ENCODE measurements around the gene NXF3. TPM values are rescaled to one million over a fixed set of nuclear protein-coding genes. Genes with fewer than 3 reads are reported as not detected.
"Not testable (repeated sequence)": the region's sequence is repeated elsewhere in the genome, so short reads cannot be mapped to it uniquely, and the experiment has no call there.

Gene NXF3, protein sequence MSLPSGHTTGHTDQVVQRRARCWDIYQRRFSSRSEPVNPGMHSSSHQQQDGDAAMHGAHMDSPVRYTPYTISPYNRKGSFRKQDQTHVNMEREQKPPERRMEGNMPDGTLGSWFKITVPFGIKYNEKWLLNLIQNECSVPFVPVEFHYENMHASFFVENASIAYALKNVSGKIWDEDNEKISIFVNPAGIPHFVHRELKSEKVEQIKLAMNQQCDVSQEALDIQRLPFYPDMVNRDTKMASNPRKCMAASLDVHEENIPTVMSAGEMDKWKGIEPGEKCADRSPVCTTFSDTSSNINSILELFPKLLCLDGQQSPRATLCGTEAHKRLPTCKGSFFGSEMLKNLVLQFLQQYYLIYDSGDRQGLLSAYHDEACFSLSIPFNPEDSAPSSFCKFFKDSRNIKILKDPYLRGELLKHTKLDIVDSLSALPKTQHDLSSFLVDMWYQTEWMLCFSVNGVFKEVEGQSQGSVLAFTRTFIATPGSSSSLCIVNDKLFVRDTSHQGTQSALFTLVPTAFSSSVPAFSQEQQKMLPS
- polyA plus RNA-seq (ENCODE audit: insufficient read length) = not detected

DNA sequence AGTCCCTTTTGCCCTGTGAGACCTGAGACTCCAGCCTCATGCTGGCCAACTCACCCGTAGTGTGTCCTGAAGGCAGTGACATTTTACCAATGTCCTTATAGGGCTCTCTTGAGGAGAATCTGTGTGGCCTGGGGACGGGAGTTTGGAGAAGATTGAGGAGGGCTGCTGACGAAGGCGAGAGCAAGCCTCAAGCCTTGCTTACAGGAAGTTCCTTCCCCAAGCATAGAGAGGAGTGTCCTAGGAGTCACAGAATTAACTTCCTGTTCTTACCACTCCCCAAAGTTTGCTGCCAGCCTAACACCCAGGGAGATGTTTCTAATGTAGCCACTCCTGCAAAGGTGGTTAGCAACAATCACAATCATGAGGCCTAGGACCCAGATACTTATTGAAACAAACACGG is at the start of gene NXF3:
Gene NXF3 (minus strand): TSS at position 202 of the 400 bp plus-strand sequence. CDS start 120 bp downstream, at position 82.
- DNase-seq (ENCODE audit: low read depth) = no peak

DNA sequence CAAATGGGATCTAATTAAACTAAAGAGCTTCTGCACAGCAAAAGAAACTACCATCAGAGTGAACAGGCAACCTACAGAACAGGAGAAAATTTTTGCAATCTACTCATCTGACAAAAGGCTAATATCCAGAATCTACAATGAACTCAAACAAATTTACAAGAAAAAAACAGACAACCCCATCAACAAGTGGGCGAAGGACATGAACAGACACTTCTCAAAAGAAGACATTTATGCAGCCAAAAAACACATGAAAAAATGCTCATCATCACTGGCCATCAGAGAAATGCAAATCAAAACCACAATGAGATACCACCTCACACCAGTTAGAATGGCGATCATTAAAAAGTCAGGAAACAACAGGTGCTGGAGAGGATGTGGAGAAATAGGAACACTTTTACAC is 43.6 kb upstream of the NXF3 start:
- DNase-seq (ENCODE audit: low read depth) = not testable (repeated sequence)

DNA sequence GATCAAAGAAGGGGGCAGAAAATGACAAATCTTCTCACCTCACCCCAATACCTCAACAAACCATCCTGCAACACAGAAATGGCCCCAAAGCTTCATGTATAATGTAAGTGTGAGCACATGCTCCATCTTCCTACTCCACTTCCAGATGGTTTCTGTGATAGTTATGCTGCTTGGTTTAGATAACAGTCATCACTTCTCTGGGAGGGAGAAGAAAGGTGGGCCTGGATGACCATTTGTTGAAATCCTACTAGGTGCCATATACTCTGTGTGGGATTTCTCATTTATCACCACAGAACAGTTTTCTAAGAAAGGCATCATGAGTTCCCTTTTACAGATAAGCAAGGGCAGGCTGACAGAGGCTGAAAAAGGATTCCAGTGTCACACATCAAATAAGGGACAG is 31.3 kb upstream of the NXF3 start:
- DNase-seq (ENCODE audit: low read depth) = no peak

DNA sequence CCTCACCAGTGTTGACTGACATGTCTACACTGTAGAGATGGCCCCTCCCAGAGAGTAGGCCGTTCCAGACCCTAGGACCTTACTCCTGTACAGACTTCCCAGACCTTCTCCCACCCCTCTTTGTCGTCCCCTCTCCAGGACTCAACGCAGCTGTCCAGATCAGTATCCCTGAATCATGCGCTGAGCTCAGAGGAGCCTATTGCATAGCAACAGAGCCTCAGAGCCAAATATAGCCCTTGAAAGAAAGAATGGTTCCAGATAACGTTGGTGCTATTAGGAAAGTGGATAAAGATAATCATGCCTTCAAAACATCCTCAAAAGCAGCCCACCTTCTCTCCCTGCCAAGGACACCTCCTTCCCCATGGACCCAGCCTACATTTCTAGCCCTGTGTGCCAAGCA is 27.8 kb upstream of the NXF3 start:
- DNase-seq (ENCODE audit: low read depth) = no peak

DNA sequence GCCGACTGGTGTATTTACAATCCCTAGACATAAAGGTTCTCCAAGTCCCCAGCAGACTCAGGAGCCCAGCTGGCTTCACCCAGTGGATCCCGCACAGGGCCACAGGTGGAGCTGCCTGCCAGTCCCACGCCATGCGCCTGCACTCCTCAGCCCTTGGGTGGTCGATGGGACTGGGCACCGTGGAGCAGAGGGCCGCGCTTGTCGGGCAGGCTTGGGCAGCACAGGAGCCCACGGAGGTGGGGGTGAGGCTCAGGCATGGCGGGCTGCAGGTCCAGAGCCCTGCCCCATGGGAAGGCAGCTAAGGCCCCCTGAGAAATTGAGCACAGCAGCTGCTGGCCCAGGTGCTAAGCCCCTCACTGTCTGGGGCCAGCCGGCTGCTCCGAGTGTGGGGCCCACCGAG is 24.0 kb upstream of the NXF3 start:
- DNase-seq (ENCODE audit: low read depth) = not testable (repeated sequence)

DNA sequence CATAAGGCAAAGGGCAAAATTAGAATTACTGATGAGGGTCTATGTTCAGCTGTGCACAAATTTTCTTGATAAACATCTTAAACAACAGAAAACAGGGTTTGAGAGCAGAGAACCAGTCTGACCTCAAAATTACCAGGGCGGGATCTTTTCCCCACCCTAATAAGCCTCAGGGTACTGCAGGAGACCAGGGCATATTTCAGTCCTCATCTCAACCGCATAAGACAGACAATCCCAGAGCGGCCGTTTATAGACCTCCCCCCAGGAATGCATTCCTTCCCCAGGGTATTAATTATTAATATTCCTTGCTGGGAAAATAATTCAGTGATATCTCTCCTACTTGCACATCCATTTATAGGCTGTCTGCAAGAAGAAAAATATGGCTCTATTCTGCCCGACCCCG is 16.6 kb upstream of the NXF3 start:
- not testable (repeated sequence) for DNase-seq (ENCODE audit: low read depth)

DNA sequence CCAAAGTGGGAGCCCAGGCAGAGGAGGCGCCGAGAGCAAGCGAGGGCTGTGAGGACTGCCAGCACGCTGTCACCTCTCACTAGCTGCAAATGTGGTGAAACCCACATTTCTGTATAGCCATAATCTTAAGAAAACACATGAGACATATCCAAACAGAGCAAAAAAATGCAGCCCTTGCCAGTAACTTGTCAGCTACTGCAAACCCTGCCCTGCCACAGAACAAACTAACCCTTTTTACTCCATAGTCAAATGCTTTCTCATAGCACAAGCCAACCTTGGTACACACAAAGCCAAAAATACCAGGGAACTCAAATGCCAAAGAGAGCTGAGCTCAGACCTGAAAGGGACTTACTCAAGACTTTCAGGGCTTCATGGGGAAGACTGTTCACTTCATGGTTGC is 14.9 kb upstream of the NXF3 start:
- DNase-seq (ENCODE audit: low read depth) = no peak

DNA sequence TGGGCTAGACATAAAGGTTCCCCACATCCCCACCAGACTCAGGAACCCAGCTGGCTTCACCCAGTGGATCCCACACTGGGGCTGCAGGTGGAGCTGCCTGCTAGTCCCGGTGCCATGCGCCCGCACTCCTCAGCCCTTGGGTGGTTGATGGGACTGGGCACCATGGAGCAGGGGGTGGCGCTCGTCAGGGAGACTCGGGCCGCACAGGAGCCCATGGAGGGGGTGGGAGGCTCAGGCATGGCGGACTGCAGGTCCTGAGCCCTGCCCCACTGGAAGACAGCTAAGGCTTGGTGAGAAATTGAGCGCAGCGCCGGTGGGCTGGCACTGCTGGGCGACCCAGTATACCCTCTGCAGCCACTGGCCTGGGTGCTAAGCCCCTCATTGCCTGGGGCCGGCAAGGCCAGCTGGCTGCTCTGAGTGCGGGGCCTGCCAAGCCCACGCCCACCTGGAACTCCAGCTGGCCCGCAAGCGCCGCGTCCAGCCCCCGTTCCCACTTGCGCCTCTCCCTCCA is 14.3 kb upstream of the NXF3 start:
- not testable (repeated sequence) for DNase-seq (ENCODE audit: low read depth)

DNA sequence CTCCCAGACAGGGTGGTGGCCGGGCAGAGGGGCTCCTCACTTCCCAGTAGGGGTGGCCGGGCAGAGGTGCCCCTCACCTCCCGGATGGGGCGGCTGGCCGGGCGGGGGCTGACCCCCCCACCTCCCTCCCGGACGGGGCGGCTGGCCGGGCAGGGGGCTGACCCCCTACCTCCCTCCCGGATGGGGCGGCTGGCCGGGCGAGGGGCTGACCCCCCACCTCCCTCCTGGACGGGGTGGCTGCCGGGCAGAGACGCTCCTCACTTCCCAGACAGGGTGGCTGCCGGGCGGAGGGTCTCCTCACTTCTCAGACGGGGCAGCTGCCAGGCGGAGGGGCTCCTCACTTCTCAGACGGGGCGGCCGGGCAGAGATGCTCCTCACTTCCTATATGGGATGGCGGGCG is 11.4 kb upstream of the NXF3 start:
- DNase-seq (ENCODE audit: low read depth) = not testable (repeated sequence)

DNA sequence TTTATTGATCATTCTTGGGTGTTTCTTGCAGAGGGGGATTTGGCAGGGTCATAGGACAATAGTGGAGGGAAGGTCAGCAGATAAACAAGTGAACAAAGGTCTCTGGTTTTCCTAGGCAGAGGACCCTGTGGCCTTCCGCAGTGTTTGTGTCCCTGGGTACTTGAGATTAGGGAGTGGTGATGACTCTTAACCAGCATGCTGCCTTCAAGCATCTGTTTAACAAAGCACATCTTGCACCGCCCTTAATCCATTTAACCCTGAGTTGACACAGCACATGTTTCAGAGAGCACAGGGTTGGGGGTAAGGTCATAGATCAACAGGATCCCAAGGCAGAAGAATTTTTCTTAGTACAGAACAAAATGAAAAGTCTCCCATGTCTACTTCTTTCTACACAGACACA is 10.9 kb upstream of the NXF3 start:
- not testable (repeated sequence) for DNase-seq (ENCODE audit: low read depth)

DNA sequence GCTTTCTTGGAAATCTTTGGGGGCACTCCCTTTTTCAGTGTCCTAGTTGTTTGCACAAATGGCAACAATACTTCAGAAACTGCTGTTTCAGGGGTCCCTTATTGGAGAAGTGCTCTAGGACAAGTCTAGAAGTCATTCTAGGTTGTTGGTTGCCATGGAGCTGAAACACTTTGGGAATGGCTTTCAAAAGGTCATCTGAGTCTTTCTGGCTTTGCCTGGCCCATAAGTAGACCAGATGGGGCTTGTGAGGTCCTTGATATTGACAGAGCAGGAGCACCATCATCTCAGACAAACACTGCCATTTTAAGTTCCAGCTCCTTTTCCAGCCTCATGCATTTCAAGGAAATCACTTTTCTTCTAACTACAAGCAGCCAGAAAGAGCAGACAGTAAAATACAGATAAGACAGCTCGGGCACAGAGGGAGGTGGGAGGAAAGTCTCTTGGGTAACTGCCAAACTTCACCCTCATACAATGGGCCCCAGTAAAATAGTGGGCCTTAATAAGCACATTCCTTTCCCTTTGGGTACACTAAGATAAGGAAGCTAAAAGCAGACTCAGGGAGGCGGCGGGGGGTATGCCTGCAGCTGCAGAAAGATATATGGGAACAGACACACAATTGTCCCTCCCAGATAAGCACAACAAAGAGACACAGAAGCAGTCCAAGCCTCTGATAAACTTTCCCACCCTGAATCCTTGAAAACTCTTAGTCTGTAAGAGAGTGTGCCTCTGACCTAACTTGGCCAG is 8.5 kb upstream of the NXF3 start:
- no peak for DNase-seq (ENCODE audit: low read depth)

DNA sequence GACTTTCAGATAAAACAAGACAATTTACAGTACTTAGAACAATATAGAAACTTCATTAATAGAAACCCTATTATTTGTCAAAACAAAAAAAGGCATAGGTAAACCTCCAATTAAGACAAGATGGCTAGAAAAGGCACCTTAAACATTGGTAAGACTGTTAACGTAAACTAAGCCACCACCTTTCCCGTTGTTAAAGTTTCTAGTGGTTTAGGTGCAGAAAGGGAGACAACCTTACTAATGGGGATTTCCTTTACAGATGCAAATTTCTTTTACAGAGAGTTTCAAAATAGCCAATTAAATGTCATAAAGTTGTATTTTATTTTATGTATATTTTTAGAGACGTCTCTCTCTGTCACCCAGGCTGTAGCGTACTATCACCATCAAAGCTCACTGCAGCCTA is 7.5 kb upstream of the NXF3 start:
- DNase-seq (ENCODE audit: low read depth) = no peak

DNA sequence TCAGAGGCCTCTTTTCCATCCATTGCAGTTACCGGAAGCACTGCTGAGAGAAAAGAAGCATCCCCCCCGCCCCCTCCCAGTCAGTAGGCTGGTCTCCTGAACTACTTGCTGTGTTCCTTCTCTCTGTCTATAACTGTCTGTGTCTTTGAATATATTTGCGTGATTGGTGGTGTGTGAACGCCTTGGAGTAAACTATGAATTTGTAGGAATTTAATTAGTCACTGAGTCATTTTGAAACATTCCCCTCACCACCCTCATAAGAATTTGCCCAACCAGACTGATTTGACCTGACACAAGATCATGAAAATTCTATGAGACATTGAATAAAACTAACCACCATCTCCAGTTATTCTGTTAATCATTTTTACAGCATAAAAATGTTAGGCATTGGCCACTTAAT is 6.7 kb upstream of the NXF3 start:
- DNase-seq (ENCODE audit: low read depth) = no peak

DNA sequence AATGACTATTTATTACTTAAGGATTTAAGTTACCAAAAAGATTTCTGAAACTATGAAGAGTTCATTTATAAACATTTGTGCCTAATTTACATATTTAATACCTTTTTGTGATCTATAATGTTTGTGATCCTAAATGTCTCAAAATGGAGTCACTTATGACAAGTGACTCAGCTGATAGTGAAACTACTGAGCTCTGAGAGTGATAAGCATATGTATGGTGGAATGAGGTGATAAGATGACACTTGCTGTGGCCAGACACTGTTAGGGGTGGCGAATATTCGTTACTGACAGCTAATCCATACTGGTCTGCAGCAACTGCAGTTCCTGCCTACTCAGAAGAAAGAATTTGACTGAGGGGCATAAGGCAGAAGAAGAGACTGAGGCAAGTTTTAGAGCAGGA is 5.5 kb upstream of the NXF3 start:
- DNase-seq (ENCODE audit: low read depth) = no peak

DNA sequence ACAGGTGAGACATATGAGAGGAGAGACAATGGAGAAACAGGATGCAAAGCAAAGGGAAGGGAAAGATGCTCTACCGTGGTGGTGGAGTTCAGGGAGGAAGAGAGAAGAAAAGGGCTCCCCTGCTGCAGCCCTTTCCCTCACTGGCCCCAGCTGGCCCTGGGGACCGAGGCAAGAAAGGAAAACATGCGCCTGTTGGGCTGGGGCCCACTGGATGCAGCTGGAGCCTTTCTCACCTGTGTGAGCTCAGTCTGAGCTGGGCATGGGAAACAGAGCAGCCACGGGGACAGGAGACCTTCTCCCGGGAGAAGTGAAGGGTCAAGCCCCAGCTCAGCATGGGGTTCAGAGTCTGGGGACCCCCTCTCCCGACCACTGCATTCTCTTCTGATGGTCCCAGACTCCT is 11.9 kb downstream of the NXF3 start:
- DNase-seq (ENCODE audit: low read depth) = no peak

DNA sequence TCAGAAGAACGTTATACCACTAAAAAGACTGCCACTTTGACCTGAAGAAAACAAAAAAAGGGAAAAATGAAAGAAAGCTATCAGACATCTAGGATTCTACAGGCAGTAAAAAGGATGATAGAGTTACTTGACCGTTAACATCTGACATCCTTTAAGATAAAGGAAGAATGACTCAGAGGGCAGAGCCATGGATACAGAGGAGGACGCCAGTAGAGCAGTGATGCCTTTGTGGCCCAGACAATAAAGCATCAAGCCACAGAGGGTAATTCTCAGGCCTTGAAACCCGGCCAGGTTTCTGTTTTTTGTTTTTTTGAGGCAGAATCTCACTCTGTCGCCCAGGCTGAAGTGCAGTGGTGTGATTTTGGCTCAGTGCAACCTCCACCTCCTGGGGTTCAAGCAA is 19.5 kb downstream of the NXF3 start:
- DNase-seq (ENCODE audit: low read depth) = no peak

DNA sequence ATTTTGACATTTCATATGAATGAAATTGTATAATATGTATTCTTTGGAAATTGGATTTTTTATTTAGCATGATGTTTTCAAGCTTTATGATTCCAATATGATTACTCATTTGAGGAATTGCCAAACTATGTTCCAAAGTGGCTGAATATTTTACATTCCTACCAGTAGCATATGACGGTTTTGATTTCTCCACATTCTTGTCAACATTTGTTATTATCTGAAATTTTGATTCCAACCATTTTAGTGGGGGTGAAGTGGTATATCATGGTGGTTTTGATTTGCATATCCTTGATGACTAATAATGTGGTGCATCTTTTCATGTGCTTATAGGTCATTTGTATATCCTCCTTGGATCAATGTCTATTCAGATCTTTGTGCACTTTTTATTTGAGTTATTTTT is 26.3 kb downstream of the NXF3 start:
- no peak for DNase-seq (ENCODE audit: low read depth)

DNA sequence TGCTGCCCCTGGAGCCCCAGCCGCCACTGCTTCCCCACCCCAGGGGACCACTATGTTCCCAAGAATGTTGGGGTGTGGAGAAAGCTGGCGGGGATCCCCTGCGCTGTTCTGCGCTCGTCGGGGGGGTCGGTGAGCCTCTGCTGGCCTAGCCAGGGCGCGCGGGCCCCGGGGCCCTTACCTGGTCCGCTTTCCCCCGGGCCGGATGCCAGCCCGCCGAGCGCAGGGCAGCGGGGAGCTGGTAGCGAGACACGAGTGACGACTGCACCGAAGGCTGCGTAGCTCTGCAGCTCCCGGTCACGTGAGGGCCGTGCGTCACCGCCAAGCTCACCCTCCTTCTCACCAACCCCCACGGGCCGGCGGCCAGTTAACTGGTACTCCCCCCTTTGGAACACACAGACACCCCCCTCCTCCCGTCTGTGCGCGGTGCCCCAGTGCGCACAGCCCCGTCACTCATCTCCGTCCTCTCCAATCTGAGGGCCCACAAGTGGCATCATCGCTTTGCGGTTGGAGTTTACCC is 29.0 kb downstream of the NXF3 start, which contains the start of gene BEX1:
Gene BEX1 (minus strand): TSS at position 254 of the 517 bp plus-strand sequence. CDS start 897 bp downstream, outside the sequence.
- no peak for DNase-seq (ENCODE audit: low read depth)

DNA sequence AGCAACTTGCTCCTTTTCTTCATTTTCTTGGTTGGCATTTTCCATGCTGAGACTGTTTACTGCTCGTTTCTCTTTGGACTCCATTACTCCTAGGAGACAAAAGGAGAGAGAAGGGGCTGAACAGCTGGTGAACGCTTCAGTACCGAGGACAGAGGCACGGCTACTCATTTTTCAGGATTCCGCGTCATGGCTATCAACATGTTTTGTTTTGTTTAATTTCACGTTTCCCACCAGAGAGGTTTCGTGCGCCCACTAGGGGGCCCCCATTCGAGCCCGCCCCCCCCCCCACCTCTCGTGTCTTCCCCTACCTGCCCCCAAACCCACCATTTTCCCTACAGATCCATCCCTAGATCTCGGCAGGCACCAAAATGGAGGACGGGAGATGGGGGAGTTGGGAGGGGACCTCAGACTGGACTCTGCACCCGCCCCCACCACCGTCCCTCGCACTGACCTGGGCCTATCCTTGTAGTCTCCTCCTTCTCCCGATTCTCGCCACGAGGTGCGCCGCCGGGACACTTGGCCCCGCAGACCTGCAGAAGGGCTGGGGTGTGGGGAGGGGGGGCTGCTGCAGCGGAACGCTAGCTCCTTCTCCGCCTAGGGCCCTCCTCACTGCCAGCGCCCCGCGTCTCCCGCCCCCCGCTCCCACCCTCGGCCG is 29.6 kb downstream of the NXF3 start:
- DNase-seq (ENCODE audit: low read depth) = peak; percentile 1

DNA sequence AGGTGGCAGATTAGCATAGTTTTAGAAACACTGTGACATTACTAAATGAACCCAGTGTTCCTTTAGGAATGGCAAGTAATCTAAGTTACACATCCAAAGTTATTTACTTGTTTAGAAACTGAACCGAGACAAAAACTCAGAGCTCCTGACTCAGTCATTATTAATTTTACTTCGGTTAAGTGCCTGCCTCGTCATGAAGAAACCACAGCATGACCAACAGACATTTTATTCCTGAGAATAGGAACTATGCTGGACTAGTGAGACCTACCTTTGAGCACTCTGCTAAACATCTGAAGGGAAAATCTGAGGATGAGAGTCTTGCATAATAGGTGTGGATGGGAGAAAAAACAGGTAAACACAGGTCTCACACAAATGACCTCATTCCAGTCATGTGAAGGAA is 31.5 kb downstream of the NXF3 start:
- DNase-seq (ENCODE audit: low read depth) = no peak

DNA sequence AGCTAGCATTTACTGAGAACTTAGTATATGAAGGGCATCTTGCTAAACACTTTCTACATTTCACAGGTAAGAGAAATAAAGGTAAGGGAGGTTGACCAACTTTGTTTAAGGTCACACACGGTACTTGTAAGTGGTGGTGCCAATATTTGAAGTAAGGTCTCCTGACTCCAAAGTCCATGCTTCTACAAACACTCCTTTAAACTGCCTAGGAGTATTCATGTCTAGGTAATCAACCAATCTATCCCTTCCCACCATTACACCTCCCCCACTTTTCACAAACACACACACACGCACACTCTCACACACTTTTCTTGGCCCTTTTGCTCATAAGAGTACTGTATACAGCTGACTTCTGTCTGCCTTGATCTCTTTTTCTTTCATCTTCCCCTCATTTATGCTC is 36.0 kb downstream of the NXF3 start:
- no peak for DNase-seq (ENCODE audit: low read depth)

DNA sequence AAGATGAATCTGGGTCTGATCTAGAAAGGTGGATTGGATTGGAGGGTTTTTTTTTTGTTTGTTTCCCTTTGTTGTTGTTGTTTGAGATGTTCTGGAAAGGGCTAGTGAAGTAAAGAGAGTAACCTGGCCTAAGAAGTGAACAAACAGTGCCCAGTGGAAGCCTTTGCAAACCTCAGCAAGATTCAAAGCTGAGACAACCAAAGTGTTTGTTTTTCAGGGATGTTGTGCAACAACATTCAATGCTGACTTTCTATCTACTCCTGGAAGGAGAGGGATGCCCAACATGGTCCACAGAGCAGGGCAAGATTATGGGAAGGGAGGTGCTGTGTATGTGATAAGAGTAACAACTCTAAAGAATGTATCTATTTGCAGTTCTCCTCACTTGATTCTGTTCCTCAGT is 40.3 kb downstream of the NXF3 start:
- DNase-seq (ENCODE audit: low read depth) = no peak
